BLaER1 (cell line): ENCODE measurements around the gene ZNF45.
"Not testable (repeated sequence)": the region's sequence is repeated elsewhere in the genome, so short reads cannot be mapped to it uniquely, and the experiment has no call there.

Experiments used
- H3K27ac ChIP-seq: shearing (Covaris generic); formaldehyde crosslinking; 2 replicates; pipeline ENCODE4 v1.8.1; 2022
- H3K27me3 ChIP-seq: shearing (Covaris generic); formaldehyde crosslinking; 2 replicates; pipeline ENCODE4 v1.8.1; 2022
- H3K36me3 ChIP-seq: shearing (Covaris generic); formaldehyde crosslinking; 2 replicates; pipeline ENCODE4 v1.8.1; 2022
- H3K4me1 ChIP-seq: shearing (Covaris generic); formaldehyde crosslinking; 2 replicates; pipeline ENCODE4 v1.8.1; 2022
- H3K4me2 ChIP-seq: shearing (Covaris generic); formaldehyde crosslinking; 2 replicates; pipeline ENCODE4 v1.8.1; 2022
- H3K4me3 ChIP-seq: shearing (Covaris generic); formaldehyde crosslinking; 2 replicates; pipeline ENCODE4 v1.8.1; 2022
- H3K9ac ChIP-seq: shearing (Covaris generic); formaldehyde crosslinking; 2 replicates; pipeline ENCODE4 v1.8.1; 2022
- H3K9me3 ChIP-seq: shearing (Covaris generic); formaldehyde crosslinking; 2 replicates; pipeline ENCODE4 v1.8.1; 2022
- H4K20me1 ChIP-seq: shearing (Covaris generic); formaldehyde crosslinking; 2 replicates; pipeline ENCODE4 v1.8.1; 2022
- Cebpa-rat ChIP-seq: shearing (Covaris generic); IDR thresholded peaks from 2 replicates; pipeline ENCODE4 v1.8.1; 2022

ZNF45 gene

DNA sequence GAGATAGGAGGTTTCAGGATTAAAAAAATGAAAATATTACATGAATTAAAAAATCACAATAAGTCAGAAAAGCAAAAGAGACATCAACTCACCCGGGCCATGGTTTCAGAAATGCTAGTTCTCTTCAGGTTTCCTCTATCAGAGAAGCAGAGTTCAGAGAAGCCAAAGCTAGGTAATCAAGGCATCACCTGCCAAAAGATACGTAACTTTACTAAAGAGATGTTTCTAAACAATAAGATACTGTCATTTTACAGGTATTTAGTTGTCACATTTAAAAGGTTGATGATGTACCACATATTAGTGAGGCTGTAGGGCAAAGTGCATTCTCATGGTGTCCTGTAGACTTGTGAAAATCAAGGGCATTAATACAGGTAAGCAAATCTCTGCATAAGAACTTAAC, 51.2 kb downstream of the ZNF45 start, which contains the start of gene ZNF404:
TSS of gene ZNF404 (minus strand) at position 101 of the 400 bp plus-strand sequence.
- Histone ChIP-seq H4K20me1 (no peaks in the 10 kb centered on the region), H3K4me1 (no peaks in the 10 kb centered on the region), H3K9me3 (peaks cover 76% of the 10 kb centered on the region), H3K9ac (no peak within 1 kb of the TSS), H3K27me3 (no peaks in the 10 kb centered on the region), H3K36me3 (no peaks in the 10 kb centered on the region), H3K4me2 (no peak within 1 kb of the TSS), H3K27ac (no peak within 1 kb of the TSS), H3K4me3 (no peak within 1 kb of the TSS)
- no peak for TF ChIP-seq Cebpa-rat

DNA sequence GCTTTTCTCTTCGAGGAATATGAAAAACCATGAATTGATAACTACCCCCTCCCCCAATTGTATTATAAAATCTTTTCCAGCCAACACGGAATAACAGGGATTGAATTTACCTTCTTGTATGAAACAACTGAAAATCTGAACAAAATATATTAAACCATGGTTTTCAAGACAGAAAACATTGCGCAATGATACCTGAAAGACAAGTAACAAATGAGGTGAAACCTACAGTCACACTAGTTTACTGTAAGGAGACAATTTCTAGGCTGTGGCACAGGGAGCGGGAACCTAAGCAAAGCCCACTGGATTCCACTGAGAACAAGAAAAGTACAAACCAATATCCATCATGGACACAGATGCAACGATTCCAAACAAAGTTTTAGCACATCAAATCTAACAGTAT, 54.6 kb downstream of the ZNF45 start:
- peak; percentile 79; the same call in 1 of the 2 replicates for TF ChIP-seq Cebpa-rat
- Histone ChIP-seq H3K4me1 (no peaks in the 10 kb centered on the region), H4K20me1 (no peaks in the 10 kb centered on the region), H3K9ac (no peak overlapping the region), H3K36me3 (0 out of 2 replicates have a peak, but pooled peaks cover 3% of the 10 kb centered on the region), H3K27me3 (no peaks in the 10 kb centered on the region), H3K9me3 (peaks cover 88% of the 10 kb centered on the region), H3K4me3 (no peak overlapping the region), H3K27ac (no peak overlapping the region), H3K4me2 (no peak overlapping the region)

DNA sequence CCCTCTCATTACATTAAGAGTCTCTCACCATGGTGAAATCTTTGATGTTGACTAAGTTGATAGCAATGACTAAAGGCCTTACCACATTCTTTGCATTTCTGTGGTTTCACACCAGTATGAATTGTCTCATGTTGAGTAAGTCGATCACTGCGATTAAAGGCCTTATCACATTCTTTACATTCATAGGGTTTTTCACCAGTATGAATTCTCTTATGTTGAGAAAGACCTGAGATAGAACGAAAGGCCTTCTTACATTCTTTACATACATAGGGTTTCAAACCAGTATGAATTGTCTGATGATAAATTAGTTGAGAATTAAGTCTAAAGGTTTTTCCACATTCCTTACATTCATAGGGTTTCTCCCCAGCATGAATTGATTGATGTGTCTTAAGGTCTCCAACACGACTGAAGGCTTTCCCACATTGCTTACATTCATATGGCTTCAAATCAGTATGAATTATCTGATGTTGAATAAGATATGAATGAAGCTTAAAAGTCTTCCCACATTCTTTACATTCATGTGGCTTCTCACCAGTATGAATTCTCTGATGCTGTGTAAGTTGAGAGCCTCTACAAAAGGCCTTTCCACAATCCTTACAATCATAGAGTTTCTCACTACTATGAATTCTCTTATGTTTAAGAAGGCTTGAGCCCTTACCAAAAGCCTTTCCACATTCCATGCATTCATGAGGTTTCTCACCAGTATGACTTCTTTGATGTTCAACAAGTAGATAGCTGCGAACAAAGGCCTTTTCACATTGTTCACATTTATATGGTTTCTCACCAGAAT, 62.3 kb downstream of the ZNF45 start:
- Histone ChIP-seq H3K36me3 (peaks cover 13% of the 10 kb centered on the region; the same call in 1 of the 2 replicates), H3K27me3 (no peaks in the 10 kb centered on the region), H3K4me3 (no peak overlapping the region), H3K9me3 (peaks cover 95% of the 10 kb centered on the region), H3K9ac (no peak overlapping the region), H3K4me1 (no peaks in the 10 kb centered on the region), H3K27ac (no peak overlapping the region), H3K4me2 (no peak overlapping the region), H4K20me1 (no peaks in the 10 kb centered on the region)
- TF ChIP-seq Cebpa-rat = no peak

DNA sequence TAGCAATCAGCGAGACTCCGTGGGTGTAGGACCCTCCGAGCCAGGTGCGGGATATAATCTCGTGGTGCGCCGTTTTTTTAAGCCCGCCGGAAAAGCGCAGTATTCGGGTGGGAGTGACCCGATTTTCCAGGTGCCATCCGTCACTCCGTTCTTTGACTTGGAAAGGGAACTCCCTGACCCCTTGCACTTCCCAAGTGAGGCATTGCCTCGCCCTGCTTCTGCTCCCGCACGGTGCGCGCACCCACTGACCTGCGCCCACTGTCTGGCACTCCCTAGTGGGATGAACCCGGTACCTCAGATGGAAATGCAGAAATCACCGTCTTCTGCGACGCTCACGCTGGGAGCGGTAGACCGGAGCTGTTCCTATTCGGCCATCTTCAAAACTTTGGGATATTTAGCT, 68.2 kb downstream of the ZNF45 start:
- H3K9me3 ChIP-seq = peaks cover 65% of the 10 kb centered on the region
- not testable (repeated sequence) for H4K20me1 ChIP-seq

More for the DNA sequence above, 68.2 kb downstream of the ZNF45 start:
- H3K4me2 ChIP-seq, H3K27ac ChIP-seq, H3K27me3 ChIP-seq, H3K4me3 ChIP-seq, H3K36me3 ChIP-seq, H3K4me1 ChIP-seq, H3K9ac ChIP-seq: not testable (repeated sequence)
